NCI-H128 (cell line): ENCODE results near the gene ERVFRD-1.
"Not testable (repeated sequence)": the region's sequence is repeated elsewhere in the genome, so short reads cannot be mapped to it uniquely, and the experiment has no call there.

Experiments used
- DNase-seq: peaks from one replicate; lab custom pipeline; 2025; ENCODE audit not compliant: unreplicated experiment; lab: John Stamatoyannopoulos, UW

Gene ERVFRD-1

DNA sequence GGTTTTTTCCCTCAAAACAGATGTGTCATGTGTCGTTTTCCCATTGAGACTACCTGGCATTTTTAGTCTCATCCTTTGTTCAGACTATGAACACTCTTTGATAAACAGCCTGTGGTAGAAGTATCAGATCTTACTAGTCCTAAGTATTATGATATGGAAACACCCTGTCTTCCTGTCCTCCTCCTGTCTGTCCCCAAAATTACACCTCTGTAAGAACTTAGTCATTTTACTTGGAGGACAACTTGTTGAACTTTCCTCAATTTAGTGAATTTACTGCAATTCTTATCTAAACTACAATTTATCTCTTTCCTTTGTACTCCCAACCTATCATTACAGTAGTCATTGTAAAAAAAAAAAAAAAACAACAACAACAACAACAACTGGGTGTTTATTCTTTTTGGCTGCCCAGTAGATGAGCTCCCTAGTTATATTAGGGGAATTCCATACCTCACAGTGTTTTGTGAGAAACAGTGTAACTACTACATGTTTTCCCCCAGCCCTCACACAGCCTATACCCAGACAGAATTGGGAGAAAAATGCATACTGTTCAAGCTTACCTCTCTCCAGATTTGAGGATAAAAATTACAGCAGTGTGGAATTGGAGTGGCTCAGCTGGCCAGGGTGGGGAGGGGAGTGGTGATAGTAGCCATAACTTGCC lies 18.5 kb upstream of the ERVFRD-1 start:
- no peak for DNase-seq

DNA sequence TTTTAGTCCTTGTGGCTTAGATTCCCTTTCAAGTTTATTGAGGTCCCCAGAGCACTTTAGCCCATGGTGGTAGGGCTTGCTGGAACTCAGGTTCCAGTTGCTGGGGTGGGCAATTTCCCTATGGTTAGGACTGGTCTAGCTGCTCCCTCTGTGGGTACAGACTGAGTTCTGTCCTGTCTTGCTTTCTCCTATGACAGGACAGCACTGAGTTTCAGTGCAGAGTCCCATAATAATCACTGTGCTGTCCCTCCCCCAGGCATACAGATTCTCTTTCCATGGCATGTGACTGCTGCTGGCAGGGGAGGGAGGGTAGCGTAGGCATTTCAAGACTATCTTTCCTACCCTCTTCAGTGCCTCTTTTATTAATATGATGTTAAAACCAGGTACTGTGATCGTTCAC lies 17.1 kb upstream of the ERVFRD-1 start:
- DNase-seq: no peak

DNA sequence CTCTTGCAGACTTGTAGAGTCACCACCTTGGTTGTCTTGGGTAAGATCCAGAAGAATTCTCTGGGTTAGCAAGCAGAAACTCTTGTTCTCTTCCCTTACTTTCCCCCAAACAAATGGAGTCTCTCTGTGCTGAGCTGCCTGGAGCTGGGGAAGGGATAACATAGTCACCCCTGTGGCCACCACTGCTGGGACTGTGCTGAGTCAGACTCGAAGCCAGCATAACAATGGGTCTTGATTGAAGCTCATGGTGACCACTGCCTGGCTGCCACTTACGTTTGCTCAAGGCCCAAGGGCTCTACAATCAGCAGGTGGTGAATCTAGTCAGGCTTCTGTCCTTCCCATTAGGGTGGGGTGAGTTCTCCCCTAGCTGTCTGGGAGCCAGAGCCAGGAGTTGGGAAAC lies 15.4 kb upstream of the ERVFRD-1 start:
- DNase-seq: no peak

DNA sequence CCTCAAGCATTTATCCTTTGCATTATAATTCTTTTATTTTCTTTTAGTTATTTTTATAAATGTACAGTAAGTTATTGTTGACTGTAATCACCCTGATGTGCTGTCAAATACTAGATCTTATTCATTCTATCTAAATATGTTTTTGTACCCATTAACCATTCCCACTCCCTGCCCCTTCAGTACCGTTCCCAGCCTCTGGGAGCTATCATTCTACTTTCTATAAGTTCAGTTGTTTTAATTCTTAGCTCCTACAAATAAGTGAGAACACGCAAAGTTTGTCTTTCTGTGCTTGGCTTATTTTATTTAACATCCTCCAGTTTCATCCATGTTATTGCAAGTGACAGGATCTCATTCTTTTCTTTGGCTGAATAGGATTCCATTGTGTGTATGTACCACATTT lies 12.5 kb upstream of the ERVFRD-1 start:
- DNase-seq: no peak

- no peak for DNase-seq
Observed at GRCh38 chr6:11122380-11122779, 10.9 kb upstream of the ERVFRD-1 start.

DNA sequence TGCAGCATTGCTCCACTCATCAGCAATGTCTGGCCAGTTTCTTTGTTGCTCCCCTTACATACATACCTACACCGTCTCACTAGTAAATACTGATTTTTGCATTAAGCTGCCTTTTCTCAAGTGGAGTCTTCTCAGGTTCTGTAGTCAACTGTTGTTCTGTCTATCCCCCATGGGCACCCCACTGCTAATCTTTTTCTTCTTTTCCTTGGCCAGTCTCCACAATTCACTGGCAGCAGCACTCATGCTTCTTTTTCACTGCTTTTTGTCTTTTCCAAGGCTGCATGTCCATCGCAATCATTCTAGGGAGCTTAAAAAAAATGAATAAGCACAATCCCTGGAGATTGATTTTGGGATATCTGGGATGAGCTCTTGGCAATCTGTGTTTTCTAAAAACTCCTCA lies 10.3 kb upstream of the ERVFRD-1 start:
- DNase-seq: no peak

- DNase-seq: no peak
Observed at GRCh38 chr6:11120271-11121005, 8.9 kb upstream of the ERVFRD-1 start.

DNA sequence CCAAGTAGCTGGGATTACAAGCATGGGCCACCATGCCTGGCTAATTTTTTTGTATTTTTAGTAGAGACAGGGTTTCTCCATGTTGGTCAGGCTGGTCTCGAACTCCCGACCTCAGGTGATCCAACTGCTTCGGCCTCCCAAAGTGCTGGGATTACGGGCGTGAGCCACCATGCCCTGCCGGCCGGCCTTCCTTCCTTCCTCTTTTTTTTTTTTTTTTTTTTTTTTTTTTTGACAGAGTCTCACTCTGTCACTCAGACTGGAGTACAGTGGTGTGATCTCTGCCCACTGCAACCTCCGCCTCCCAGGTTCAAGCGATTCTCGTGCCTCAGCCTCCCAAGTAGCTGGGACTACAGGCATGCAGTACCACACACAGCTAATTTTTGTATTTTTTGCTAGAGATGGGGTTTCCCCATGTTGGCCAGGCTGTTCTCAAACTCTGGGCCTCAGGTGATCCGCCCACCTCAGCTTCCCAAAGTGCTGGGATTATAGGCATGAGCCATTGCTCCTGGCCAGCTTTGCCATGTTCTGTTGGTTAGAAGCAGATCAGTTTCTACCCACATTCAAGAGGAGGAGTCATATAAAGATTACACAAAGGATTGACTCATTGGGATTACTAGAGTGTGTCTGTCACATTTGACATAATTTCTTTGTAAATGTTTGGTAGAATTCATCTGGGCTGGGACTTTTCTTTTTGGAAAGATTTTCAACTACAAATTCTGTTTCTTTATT lies 4.4 kb upstream of the ERVFRD-1 start:
- DNase-seq: not testable (repeated sequence)

GRCh38 chr6:11113038-11113437 lies 1.5 kb upstream of the ERVFRD-1 start:
- DNase-seq: no peak

DNA sequence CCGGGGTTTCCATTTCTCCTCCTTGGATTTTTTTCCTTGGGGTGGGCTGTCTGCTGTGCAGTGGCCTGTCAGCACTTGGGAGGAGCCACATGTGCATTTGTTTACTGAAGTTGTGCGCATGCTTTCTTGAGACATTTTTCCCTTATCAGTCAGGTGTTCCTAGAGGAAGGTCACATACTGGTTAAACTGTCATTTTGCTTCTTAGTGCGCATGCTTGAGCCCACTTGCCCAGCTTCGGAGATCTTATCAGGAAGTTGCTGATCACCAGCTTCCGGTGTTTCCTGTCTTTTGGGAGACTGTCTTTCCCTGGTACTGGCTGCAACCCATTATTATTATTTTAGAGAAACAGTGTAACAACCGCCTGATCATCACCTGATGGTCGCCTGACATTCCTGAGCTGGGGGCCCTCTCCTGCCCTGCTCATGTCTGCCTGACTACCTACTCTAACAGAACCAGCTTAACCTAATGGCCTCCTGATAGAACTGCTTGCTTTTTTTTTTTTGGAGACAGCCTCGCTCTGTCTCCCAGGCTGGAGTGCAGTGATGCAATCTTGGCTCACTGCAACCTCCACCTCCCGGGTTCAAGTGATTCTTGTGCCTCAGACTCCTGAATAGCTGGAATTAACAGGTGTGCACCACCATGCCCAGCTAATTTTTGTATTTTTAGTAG lies 378 bp upstream of the ERVFRD-1 start:
- no peak for DNase-seq

GRCh38 chr6:11108726-11109125 lies 2.8 kb downstream of the ERVFRD-1 start:
- no peak for DNase-seq

GRCh38 chr6:11103065-11103464 lies 8.5 kb downstream of the ERVFRD-1 start:
- no peak for DNase-seq

DNA sequence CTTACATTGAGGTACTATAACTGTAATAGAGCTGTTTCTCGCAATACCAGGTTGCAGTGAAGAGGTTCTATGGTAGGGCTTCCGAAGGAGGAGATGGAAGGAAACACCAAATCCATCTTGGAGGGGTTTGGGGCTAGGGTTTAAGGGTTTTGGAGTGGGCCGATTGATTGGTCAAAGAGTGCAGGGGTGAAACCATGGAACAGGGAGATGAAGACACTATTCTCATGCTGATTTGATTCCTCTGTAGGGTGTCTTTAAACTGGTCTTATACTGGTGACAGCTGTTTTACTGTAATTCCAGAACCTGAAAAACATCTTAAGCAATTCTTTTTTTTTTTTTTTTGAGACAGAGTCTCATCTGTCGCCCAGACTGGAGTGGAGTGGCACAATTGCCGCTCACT lies 10.1 kb downstream of the ERVFRD-1 start:
- no peak for DNase-seq

DNA sequence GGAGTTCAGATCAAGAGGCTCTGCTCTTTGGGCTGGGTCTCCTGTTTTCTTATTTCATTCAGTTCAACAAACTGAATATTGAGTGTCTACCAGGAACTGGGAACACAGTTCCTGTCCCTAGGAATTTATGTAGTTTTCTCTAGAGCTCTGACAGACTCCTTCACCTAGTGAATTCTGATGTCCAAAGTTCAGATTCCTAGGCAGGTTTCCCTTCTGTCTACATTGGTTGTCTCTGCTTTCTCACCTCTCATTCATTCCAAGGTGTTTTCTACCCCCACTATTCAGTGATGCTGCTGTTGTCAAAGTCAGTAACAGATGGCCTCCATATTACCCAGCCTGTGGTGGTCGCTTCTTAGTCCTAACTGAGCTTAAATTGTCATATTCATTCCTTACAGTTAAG lies 13.5 kb downstream of the ERVFRD-1 start:
- DNase-seq: no peak

DNA sequence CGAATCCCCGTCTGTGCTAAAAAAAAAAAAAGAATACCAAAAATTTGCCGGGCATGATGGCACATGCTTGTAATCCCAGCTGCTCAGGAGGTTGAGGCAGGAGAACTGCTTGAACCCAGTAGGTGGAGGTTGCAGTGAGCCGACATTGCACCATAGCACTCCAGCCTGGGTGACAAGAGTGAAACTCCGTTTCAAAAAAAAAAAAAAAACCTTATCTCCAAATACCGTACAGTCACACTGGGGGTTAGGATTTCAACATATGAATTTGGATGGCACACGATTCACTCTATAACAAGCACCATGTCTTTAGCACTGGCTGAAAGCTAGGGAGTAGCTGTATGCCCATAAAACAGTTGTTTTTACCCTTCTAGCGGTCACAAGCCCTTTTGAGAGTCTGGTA lies 14.0 kb downstream of the ERVFRD-1 start:
- DNase-seq: no peak

DNA sequence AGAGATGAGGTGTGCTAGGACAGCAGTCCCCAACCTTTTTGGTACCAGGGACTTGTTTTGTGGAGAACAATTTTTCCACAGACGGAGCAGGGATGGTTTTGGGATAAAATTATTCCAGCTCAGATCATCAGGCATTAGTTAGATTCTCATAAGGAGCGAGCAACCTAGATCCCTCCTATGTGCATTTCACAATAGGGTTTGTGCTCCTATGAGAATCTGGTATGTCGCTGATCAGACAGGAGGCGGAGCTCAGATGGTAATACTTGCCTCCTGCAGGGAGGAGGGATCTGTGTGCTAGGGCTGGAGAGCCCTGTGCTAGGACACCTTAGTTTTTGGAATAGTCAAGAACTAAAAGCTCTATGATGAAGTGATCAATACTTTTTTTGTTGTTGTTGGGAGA lies 15.4 kb downstream of the ERVFRD-1 start:
- DNase-seq: no peak

GRCh38 chr6:11094941-11095340 lies 16.6 kb downstream of the ERVFRD-1 start:
- DNase-seq: no peak

- no peak for DNase-seq
Observed at GRCh38 chr6:11094411-11094851, 17.1 kb downstream of the ERVFRD-1 start.

- peak; percentile 94 for DNase-seq
Observed at GRCh38 chr6:11093626-11094410, 17.7 kb downstream of the ERVFRD-1 start, which contains the start of gene SMIM13. Gene SMIM13 (plus strand): TSS chr6:11093834. CDS start chr6:11094314, 480 bp downstream.

DNA sequence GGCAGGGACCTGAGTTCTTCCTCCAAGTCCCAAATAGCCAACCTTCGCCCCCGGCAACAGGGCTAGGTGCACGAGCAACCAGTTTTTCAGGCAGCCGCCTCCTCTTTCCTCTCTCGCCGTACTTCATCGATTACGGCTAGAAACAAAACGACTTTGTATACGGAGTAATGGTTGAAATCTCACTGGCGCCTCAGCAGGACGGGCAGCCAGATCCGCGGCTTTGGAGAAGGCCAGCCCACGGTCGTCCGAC lies 18.2 kb downstream of the ERVFRD-1 start:
- no peak for DNase-seq
